Cortex of kidney (tissue), 1 donor: Measurements from ENCODE around the gene PLS1.

Experiments used
- DNase-seq: peaks from one replicate; lab custom pipeline; 2025; lab: John Stamatoyannopoulos, UW

Gene PLS1

GRCh38 chr3:142638291-142638690 lies 42.1 kb downstream of the PLS1 start:
- no peak for DNase-seq

- DNase-seq, result no peak
Measured at GRCh38 chr3:142641504-142641903, 45.3 kb downstream of the PLS1 start.

- DNase-seq, result no peak
Measured at GRCh38 chr3:142642956-142643355, 46.8 kb downstream of the PLS1 start.

GRCh38 chr3:142644502-142644901 lies 48.3 kb downstream of the PLS1 start:
- DNase-seq, result no peak

GRCh38 chr3:142645236-142645793 lies 49.1 kb downstream of the PLS1 start:
- DNase-seq, result no peak

- no peak for DNase-seq
Measured at GRCh38 chr3:142646020-142646785, 50.0 kb downstream of the PLS1 start.

- DNase-seq, result no peak
Measured at GRCh38 chr3:142647856-142648255, 51.7 kb downstream of the PLS1 start.

- DNase-seq, result no peak
Measured at GRCh38 chr3:142648950-142649349, 52.8 kb downstream of the PLS1 start.

- DNase-seq, result no peak
Measured at GRCh38 chr3:142650001-142650693, 54.0 kb downstream of the PLS1 start.

GRCh38 chr3:142651711-142652110 lies 55.5 kb downstream of the PLS1 start:
- DNase-seq, result no peak

GRCh38 chr3:142652826-142653292 lies 56.7 kb downstream of the PLS1 start:
- no peak for DNase-seq

GRCh38 chr3:142656575-142656974 lies 60.4 kb downstream of the PLS1 start:
- no peak for DNase-seq

- no peak for DNase-seq
Measured at GRCh38 chr3:142657033-142657432, 60.8 kb downstream of the PLS1 start.

GRCh38 chr3:142660383-142660782 lies 64.2 kb downstream of the PLS1 start:
- no peak for DNase-seq

GRCh38 chr3:142660893-142661292 lies 64.7 kb downstream of the PLS1 start:
- DNase-seq, result no peak

- DNase-seq, result no peak
Measured at GRCh38 chr3:142663865-142664264, 67.7 kb downstream of the PLS1 start.

- DNase-seq, result no peak
Measured at GRCh38 chr3:142664311-142664710, 68.1 kb downstream of the PLS1 start.

GRCh38 chr3:142664819-142665218 lies 68.6 kb downstream of the PLS1 start:
- DNase-seq, result no peak

GRCh38 chr3:142670120-142670519 lies 73.9 kb downstream of the PLS1 start:
- DNase-seq, result no peak

GRCh38 chr3:142676151-142676550 lies 80.0 kb downstream of the PLS1 start:
- DNase-seq, result no peak

GRCh38 chr3:142680710-142681109 lies 84.5 kb downstream of the PLS1 start:
- DNase-seq, result no peak

GRCh38 chr3:142690613-142691012 lies 94.4 kb downstream of the PLS1 start:
- no peak for DNase-seq

GRCh38 chr3:142691527-142691926 lies 95.3 kb downstream of the PLS1 start:
- no peak for DNase-seq
